IPS-18c (cell line): ENCODE results near the gene HOXB1.

Experiments
- H3K4me3 ChIP-seq: 2 replicates; pipeline ENCODE4 v1.7.0; 2013; ENCODE audit warnings: low read depth, mild to moderate bottlenecking, low read length, moderate library complexity; ENCODE audit not compliant: insufficient read depth
- H3K9me3 ChIP-seq: one replicate; pipeline ENCODE4 v1.6.1; 2013; ENCODE audit warnings: mild to moderate bottlenecking, low read length, moderate library complexity; ENCODE audit not compliant: control insufficient read depth, insufficient read depth

Gene HOXB1

DNA sequence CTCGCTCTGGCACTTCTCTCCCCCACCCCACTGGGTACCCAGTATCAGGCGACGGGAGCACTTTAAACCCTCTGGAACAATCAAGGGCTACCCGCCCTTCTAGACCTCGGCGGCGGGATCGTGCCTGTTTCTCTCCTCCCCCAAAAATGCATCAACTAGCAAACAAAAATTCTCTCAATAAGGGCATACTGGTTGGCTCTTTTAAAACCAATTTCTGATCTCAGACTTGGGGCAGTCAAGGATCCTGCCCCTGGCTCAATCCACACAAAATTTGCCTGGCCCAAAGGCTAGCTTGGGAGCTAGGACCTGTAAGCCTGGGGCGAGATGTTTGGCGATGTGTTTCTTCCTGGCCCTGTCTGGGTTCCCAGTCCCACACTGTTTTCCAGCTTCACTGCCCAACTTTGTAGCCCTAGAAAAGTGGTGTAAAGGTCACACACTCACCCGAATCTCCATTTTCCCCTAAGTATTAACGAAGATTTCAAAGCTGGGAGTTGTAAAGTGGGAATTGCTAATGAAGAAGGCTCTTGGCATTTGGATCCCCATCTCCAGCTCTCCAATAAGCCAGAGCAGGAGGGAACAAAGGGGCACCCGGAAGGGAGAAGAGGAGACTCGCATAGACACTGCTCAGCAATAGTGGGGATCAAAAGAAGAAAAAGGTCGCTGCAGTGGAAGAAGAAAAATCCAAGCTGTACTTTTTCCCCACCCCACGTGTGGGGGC, 28.5 kb upstream of the HOXB1 start:
- H3K4me3 ChIP-seq: no peak overlapping the region

DNA sequence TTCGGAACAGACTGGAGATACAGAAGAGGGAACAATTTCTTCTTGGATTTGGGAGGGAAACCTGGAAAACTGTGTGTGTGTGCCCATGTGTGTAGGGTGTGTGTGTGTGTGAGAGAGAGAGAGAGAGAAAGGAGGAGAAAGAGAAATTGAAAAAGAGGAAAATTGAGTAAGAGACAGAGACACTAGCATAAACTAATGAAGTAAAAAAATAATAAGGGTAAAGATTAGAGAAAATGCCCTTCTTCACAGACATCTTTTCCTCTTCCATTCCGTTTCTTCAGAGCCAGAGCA, 28.0 kb upstream of the HOXB1 start:
- H3K4me3 ChIP-seq: no peak overlapping the region
- no peaks in the 10 kb centered on the region for H3K9me3 ChIP-seq

More for the DNA sequence above, 28.5 kb upstream of the HOXB1 start:
- no peaks in the 10 kb centered on the region for H3K9me3 ChIP-seq

DNA sequence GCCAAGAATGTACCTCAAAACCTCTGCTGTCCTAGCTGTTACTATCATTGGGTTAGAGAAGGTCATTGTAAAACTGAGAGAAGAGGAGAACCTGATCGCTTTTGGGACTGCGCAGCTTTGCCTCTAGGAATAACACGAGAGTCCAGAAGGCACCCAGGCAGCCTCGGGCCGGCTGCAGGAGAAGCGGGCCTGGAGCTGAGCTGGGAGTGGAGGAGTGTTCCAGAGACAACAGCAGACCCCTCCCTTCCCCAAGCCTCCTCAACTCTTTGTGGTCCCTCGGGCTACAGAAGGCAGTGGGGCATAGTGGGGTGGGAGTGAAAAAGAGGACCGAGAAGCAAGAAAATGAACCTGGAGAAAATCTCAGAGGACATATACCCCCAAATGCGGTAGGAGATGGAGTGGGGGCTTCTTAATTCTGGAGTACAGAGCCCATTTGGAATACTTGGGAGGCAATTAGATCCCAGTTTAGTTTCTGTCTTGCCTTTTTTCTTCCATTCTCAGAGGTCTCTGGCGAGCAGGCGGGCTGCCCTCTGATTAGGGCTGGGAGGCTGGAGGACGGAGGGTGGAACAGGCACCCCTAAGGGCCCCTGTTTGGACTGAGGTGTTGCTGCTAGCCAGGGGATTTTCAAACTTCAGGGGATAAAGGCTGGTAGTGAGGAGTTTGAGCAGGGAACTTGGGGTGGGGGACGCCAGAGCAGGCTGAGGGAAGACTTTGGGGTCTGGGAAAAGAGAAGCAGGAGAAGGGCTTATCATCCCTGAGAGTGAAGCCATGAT, 27.4 kb upstream of the HOXB1 start:
- Histone ChIP-seq H3K9me3 (no peaks in the 10 kb centered on the region), H3K4me3 (no peak overlapping the region)

DNA sequence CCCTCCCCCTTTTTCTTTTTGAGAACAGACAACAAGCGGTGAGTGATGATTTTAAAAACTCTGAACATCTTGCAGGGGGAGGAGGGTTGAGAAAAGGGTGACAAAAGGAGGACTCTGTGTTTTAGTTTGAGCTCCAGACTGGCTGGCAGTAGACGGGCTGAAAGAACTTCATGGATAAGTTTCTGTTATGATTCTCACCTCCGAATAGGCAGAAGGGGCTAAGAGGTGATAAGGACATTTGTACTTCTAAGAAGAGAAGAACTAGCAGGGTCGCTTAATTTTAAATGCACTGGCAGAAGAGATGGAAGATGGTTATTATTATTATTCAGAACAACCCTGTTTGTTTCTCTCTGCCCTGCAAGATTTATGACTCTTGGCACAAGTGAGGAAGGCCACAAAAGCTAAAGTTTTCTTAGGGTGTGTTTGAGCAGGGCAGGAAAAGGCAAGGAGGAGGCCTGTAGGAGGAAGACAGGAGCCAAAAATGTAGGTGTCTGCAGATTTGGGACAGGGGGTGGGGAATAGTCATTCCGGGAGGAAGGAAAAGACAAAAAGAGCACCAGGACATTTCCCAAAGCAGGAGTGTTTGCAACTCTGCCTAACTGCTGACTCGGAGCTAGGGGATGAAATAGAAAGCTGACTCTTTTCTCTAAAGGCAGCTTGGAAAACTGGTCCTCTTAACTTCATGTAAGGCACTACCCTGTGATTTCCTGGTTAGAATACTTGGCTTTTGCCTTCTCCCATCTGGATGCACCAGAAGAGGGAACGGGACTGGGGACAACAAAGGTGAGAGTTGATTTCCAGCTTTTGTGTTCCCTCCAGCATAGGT, 26.0 kb upstream of the HOXB1 start:
- Histone ChIP-seq H3K4me3 (no peak overlapping the region), H3K9me3 (no peaks in the 10 kb centered on the region)

DNA sequence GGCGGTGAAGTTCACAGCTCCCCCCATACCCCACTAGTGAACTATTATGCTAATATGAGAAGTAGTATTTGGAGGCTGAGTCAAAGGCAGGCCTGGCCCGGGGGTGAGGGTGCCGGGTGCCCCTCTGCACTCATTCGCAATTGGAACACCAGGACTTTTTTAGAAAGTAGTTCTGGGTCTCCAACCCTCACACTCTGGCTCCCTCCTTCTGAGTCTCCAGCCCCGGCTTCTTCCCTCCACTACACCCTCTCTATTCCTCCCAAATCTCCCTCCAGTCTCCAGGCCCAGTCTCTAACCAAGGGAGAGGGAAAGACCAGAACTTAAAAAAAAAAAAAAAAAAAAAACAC, 25.4 kb upstream of the HOXB1 start:
- no peak overlapping the region for H3K4me3 ChIP-seq
- H3K9me3 ChIP-seq: no peaks in the 10 kb centered on the region

DNA sequence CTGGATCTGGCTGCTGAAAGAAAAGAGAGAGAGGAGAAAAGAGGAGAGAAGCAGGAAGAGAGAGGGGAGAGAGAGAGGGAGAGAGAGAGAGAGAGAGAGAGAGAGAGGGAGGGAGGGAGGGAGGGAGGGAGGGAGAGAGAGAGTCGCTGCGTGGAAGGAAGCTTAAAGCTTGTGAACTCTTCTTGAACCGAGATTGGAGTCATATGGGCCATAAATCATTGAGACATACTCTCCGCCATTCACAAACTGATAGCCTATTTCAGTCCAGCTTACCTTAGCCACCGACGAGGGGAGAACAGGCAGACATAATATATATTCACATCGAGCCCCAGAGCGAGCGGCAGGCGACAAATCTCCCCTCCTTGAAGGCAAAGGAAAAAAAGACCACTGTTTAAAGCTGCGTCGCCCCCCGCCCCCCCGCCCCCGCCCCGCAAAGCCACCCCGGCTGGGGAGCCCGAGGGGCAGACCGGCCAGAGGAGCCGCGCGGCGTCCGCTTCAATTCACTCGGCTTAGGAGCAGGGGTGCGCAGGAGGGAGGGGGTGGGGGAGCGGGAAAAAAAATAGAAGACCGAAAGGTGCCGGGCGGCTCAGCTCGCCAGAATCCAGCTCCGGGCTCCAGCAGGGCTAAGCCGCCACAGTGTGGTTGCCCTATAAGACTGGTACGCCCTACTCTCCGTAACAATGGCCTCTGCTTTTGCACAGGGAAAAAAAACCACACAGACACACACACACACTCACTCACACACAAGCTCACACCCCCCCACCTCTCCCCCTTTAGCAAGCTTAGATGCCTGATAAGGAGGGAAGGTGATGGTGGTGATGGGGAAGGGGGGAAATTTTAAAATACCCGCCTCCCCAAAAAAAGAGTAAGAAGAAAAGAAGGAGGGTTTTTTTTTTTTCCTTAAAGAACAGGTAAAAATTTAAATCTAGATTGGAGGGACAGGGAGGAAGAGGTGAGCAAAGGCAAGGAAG, 24.7 kb upstream of the HOXB1 start:
- no peak overlapping the region; the same call in 1 of the 2 replicates for H3K4me3 ChIP-seq
- H3K9me3 ChIP-seq: no peaks in the 10 kb centered on the region

DNA sequence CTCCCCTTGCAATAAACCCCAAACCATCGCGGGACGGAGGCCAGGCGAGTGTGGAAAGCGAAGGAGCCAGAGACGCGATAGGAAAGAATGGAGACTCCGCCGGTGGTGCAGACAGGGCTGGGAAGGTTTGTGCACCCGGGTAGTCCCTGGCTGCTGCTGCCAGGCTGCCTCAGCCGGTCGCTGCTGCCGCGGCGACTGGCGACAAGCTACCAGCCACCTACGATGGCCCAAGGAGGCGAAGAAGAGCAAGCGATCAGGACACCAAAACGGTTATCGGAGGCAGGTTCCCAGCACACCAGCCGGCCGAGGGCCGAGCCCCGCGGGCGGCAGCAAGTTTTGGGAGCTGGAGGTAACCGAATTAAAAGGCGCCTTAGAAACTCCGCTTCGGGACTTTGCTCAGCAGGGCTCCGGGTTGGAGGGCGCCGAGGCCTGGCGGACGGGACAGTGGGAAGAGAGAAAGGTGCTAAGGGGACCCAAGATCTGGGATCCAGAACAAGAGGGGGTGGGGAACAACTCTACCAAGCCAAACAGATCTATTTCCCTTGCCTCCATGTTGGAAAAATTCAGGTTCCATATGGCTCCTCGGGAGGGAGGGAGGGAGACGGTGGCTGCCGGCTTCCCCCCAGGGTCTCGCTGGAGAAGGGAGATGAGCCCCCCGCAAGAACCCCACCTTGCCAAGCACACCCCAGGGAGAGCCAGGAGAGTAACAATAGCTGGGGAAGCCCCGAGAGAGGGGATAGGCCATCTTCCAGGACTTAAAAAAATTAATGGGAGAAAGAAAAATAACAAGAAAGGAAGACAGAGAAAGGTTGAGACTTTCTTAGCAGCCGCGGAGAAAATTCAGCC, 23.8 kb upstream of the HOXB1 start:
- H3K4me3 ChIP-seq: no peak overlapping the region; the same call in 1 of the 2 replicates
- H3K9me3 ChIP-seq: no peaks in the 10 kb centered on the region

DNA sequence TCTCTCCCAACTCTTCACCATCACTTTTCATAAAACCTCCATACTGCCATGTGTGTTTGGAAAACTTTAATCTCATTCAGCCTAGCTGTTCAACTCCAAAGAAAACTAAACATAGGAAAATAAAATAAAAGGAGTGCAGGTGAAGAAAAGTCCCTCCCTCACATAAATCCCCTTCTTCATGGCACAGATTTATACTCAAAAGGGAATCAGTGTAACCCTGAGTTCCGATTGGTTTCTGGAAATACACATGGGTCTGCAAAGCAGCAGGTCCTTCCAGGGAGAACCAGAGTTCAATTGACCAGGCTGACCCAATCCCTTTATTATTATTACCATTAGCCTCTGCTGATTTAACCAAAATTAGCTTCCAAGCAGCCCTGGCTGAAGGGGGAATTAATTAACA, 23.0 kb upstream of the HOXB1 start:
- Histone ChIP-seq H3K4me3 (no peak overlapping the region), H3K9me3 (no peaks in the 10 kb centered on the region)

DNA sequence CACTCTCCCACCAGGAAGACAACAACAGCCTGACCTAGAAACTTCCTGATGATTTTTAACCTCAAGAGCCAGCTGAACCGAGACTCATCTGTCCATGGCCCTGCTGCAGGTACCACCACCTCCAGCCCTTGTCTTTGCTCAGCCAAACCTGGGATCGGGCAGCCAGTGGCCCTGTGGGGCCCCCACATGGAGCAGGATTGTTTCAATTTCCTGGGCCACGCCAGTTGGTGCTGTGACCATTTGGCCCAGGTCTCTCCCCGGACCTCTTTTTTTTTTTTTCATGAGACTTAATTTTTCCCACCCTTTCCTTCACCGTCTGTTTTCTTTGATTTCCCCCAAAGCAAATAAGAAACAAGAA, 22.4 kb upstream of the HOXB1 start:
- Histone ChIP-seq H3K4me3 (no peak overlapping the region), H3K9me3 (no peaks in the 10 kb centered on the region)

DNA sequence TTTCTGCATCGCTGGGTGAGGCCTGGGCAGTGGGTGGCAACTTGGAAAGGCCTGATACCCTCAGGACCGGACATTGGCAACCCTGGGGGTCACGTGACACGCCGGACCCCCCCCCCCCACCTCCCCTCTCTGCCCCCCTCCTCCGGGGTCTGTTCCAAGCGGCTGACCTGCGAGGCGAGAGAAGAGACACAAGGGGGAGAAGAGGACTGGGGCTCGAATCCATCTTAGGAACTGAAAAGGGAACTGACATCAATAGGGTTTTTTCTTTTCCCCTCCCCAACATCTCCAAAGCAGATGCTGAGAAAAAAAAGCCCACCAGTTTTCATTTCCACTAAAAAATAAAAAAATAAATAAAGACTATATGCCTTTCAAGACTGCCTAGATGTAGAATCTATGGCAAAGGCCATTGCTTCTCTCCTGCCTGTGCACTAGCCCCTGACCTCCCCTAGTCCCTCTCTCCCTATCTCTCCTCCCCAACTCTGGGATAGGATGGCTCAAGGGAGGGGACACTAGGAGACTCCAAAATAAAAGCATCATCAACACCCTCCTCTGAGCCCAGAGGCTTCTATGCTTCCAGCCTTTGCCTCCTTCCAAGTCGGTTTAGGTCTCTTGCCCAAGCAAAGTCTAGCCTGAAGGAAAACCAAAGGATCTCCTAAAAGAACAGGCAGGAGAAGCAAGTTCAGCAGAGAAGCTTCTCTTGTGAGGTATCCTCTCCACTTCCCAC, 21.8 kb upstream of the HOXB1 start:
- Histone ChIP-seq H3K4me3 (no peak overlapping the region), H3K9me3 (no peaks in the 10 kb centered on the region)

DNA sequence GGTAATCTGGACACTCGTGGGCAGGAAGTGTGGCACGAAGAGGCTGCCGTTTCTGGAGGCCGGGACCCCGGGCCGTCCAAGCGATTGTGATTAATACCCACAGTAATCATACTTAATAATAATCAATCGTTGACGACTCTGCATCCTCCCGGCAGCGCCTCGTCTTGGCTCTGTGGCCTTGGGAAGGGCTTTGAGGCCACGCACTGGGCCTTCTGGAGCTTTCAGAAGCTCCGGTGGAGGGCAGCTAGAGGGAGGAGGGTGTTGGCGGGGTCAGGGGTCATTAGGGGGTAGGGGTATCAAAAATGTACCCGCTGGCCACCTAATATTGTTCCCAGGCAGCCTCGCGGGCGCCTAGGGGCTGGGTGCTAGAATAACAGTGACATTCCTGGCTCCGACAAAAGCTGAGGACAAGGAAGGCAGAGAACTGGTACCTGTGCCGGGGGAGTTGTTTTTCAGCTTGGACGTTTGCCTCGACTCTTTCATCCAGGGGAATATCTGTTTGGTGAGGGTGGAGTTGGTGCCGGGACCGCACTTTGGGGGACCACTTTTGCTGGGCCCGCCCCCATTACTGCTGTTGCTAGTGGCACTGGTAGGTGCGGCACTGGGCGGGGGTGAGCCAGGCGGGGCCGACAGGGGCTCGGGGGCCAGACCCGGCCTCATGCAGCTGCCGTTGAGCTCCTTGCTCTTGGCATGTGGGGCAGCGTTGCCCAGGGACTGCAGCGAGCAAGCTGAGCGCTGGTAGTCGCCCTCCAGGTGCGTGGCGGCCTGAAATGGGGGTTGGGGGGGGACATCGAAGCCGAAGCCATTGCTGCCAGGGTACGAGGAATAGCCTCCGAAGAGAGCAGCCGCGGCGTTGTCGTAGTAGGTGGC, 21.0 kb upstream of the HOXB1 start:
- Histone ChIP-seq H3K9me3 (no peaks in the 10 kb centered on the region), H3K4me3 (no peak overlapping the region; the same call in 1 of the 2 replicates)

DNA sequence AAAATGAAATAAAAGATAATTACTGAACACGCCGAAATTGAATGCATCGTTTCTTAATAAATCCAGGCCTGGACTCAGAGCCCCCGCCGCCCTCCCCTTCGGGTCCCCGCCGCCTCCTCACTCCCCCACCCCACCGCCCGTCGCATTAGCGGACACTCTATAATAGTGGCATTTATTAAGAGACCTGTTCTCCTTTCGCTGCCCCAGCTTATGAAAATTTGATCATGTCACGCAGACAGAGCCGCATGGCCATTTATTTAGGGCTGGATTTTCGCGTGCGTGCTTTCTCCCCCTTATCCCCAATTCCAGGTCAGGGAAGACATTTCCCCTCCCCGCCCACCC, 20.4 kb upstream of the HOXB1 start:
- Histone ChIP-seq H3K4me3 (no peak overlapping the region), H3K9me3 (no peaks in the 10 kb centered on the region)

DNA sequence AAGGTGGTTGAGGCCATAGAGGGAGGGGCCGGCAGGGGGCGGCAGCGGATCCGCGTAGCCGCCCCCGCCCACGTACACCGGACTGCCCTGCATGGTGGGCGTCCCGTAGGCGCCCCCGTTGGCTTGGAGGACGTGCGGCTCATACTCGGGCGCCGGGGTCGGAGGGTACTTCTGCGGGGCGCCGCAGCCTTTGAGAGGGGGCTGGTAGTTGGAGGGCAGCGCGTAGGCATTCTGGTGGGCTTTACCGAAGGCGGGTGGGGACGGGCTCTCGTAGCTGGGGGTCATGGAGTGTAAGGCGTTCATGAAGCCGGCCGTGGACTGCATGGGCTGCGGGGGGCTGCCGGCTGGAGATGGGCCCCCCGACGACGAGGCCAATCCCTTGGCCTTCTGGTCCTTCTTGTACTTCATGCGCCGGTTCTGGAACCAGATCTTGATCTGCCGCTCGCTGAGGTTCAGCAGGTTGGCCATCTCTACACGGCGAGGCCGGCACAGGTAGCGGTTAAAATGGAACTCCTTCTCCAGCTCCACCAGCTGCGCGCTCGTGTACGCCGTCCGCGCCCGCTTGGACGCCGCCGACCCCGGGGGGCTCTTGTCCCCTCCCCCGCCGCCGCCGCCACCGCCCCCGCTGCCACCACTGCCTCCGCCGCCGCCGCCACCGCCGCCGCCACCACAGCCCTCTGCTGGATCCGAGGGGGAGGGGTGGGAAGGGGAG, 19.8 kb upstream of the HOXB1 start:
- H3K4me3 ChIP-seq: peak overlapping the region; percentile 31; the same call in 1 of the 2 replicates
- no peaks in the 10 kb centered on the region for H3K9me3 ChIP-seq

DNA sequence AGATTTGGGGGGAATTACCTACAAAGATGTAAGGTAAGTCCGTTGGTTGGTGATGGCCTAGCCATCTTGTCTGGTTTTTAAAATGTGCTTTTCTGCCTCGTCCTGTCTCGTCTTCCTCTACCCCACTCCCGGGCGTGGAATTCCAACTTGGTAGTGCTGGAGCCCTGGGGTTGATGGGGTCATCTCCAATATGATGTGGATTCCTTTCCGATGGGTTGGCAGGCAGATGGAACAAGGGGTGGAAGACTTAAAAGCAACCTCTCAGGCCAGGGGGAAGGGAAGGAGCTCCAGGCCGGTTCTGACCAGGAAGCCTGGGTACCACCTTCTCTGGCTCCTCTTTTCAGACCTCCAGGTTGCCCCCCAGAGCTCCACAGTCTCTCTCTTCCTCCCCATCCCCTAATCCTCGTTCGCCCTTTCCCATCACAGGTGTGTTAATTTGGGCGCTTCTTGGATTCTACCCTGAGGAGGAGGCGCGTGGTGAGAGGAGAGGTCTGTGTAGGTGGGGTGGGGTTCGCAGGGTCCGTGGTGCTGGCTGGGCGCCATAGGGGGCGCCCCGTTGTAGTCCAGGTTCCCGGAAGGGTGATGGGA, 19.2 kb upstream of the HOXB1 start:
- no peaks in the 10 kb centered on the region for H3K9me3 ChIP-seq
- H3K4me3 ChIP-seq: peak overlapping the region; percentile 31; the same call in 1 of the 2 replicates
